Umbilical cord (tissue), 2 donors: ENCODE data around the gene GUCA1A. TPM values are rescaled to one million over a fixed set of nuclear protein-coding genes. Genes with fewer than 3 reads are reported as not detected.
"Not testable (repeated sequence)": the region's sequence is repeated elsewhere in the genome, so short reads cannot be mapped to it uniquely, and the experiment has no call there.

Experiments used
- DNase-seq: peaks from one replicate; pipeline ENCODE4 v3.0.0-alpha.2; 2015; ENCODE audit warnings: low spot score
- total RNA-seq: library from RNA; depleted of rRNA; stranded (reverse); fragments of >200 nt; gene quantifications from one replicate; pipeline ENCODE4 v1.2.3, GENCODE V29; 2014; ENCODE audit warnings: low replicate concordance; ENCODE audit not compliant: insufficient read depth

Gene GUCA1A
- total RNA-seq, 1 donor from 2014 or later = 4.1 TPM

DNA sequence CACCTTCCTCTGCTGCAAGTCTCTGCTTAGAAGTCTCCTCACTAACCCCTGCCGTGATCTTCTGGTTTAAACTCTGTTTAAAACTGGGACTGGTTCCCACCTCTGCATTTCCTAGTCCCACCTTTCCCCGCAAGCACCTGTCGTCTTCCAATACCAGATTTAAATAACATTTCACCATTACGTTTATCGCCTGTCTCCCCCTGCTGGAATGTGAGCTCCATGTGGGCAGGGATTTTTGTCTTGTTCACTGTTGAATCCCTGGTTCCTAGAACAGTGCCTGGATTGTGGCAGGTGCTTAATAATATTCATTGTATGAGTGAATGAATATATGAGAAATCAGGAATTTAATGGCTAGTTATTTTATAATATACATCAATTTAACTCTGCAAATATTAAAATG, 2.7 kb downstream of the GUCA1A start:
- DNase-seq = no peak

DNA sequence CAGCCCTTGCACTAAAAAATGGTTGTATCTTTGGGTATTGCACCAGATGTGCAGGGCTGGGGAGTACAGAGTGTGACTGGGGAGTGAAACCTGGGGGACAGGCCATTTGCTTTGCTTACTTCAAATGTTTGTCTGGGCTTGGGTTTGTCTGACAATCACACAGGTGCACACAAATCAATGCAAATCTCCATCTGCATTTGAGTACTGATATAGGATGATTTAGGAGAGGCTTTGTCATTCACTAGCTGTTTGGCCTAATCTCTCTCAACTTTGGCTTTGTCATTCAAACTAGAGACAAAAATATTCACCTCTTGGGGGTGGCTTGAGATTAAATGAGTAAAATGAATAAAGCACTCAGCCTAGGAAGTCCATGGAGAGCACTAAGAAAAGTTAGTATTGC, 3.8 kb downstream of the GUCA1A start:
- no peak for DNase-seq

DNA sequence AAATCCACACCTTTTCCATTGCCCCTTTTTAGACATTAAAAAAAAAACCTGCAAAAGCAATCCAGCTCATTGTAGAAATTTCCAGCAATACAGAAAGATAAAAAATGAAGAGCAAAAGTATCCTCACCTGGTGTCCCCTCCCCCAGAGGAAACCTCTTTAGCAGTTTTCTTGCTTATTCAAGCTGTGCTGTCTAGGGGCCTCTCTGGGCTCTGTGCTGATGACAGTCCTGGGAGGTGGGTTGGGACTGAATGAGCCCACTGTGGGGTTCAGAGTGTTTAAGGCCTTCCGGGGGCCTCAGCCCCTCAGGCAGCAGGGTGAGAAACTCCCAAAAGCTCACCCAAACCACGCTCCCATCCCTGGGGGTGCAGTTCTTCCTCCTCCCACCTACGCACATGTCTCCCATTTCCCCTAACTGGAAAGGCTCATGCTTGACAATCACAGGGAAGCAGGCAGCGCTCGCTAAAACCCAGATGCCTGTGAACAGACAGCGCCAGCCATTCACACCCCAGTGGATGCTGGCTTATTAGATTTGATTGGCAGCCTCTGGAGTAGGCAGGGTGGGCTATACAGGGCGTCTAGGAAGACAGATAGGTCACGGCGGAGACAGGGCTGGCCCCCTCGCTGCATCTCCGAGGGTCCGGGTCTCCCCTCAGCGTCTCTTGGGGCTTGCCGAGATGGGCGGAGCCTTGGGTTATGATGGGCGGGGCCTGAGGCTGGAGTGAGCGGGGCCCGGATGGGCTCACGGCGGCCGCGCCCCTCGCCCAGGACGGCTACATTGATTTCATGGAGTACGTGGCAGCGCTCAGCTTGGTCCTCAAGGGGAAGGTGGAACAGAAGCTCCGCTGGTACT, 4.6 kb downstream of the GUCA1A start:
- peak; percentile 30 for DNase-seq

DNA sequence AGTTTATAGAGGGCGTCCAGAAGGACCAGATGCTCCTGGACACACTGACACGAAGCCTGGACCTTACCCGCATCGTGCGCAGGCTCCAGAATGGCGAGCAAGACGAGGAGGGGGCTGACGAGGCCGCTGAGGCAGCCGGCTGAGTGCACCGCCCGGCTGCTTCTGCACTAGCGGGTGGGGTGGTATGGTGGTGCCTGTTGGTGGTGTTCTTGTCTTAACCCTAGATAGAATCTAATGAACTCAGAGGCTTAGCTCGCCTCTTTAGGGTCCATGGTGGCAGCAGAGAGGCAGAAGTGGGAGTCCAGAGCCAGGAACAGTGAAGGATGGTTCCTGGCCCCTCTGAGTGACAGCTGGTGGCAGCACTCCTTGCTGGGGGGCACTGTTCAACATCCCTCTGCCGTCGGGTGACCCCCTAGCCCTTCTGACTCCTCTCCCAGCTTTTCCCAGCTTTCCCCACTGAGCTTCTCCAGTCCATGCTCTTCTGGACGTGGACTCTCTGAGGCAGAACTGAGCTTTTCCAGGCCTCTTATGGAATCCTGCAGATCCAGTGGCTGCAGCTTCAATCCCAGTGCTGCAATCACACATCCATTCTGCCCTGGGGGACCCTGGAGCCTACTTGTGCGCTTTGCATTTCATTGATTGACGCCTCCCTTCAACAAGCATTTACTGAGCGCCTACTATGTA, 6.2 kb downstream of the GUCA1A start:
- no peak for DNase-seq

DNA sequence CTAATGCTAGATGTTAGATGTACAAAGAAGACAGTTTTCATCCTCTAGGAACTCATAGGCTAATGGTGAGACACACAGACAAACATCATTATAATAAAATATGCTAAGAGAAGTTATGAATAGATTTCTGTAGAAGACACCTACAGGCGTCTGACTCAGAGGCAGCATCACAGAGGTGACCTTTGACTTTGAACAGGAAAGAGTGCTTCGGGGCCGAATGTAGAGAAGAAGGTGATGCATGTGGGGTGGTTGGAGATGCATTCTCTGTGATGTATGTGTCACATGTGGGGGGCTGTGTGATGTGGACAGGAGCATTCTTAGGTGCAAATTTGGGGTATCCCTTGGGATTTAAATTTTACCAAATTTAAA, 6.8 kb downstream of the GUCA1A start:
- no peak for DNase-seq

DNA sequence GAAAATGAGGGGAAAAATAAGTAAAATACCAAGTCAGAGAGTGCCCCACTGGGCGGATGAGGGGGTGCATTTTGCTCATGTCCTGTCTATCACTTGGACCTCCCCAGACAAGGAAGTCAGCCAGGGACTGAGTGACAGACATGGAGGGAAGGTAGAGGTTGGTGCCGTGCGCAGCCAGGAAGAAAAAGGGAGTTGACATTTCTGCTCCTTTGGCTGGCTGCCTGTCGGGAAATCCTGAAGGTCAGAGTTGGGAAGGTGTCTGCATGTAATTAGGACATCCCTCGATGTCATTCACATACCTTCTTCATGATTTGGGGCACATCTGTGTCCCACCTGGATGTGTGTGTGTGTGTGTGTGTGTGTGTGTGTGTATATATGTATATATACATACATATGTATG, 8.9 kb downstream of the GUCA1A start:
- DNase-seq = no peak

DNA sequence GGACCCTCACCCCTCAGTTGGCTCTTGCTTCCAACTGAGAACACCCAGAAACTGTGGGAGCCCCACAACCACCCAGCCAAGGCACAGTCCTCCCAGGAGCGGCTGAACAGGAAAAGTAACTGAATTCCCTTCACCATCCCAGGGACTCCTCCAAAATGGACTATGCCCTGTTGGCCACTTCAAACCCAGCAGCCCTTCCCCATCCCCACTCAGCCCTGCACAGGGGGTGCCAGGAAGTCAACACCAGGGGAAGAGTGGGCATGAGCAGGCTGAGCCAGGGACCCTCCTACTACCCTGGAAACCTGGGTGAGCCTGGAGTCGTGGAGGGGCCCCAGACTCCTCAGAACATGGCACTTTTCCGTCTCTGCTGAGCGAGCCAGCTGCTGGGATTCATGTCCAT, 11.3 kb downstream of the GUCA1A start:
- no peak for DNase-seq

DNA sequence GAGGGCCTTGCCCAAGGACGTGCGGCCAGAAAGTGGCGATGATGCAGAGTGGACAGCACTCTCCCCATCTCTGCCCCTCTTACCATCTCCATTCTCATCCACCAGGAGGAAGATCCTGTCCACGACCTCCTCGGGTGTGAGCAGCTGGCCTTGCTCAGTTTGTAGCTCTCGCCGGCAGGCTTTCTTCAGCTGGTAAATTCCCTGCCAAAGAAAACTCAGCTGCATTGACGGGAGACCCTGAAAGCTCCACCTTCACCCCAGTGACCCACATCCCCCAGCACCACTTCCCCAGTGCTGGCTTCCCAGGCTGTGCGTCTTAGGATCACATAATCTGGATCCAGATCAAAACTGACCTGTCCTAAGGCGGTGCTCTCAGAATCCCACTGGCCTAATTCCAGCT, 12.4 kb downstream of the GUCA1A start:
- no peak for DNase-seq

DNA sequence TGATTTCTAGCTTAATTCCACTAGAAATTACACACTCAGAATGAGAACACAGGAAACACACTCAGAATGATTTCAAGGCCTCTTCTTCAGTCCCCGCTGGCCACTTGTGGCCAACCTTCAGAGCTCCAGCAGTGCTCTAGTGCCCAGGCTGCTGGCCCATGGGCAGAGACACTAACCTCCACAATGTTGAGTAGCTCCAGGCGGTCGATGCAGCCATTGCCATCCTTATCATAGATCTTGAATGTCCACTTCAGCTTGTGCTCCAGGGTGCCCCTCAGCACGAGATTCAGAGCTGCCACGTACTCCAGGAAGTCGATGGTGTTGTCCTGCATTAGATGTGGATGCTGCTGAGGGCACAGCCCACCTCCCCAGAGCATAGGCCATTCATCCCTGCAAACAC, 15.2 kb downstream of the GUCA1A start:
- DNase-seq = no peak

DNA sequence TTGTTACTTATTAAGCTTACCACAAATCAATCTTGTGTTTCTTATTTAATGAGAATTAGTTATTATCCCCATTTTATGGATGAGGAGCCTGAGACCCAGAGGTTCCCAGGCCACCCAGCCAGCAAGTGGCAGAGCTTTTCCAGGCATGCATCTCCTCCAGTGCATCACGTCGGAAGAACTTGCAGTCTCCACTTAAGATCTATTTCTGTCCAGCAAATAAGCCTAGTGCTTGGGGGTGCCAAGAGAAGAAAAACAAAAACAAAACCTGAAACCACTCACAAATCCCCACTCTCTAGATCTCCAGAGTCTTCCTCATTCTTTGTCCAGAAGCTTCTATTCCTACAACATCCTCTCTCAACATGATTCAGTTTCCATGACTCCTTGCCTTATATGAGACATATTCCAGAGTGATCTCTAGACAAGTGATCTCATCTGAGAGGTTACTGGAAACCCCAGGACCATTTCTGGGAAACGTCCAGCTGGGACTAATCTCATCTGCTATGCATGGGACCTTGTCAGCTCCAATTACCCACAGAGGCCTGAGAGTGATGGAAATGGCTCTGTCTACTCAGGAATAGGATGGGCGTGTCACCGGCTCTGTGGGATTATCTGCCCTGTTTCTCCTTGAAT, 17.5 kb downstream of the GUCA1A start:
- DNase-seq = no peak

DNA sequence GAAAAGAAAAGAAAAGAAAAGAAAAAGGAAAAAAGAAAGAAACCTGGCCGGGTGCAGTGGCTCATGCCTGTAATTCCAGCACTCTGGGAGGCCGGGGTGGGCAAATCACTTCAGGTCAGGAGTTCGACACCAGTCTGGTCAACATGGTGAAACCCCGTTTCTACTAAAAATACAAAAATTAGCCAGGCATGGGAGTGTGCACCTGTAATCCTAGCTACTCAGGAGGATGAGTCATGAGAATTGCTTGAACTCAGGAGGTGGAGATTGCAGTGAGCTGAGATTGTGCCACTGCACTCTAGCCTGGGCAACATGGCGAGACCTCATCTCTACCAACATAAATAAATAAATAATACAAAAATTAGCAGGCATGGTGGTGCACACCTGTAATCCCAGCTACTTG, 19.2 kb downstream of the GUCA1A start:
- not testable (repeated sequence) for DNase-seq

DNA sequence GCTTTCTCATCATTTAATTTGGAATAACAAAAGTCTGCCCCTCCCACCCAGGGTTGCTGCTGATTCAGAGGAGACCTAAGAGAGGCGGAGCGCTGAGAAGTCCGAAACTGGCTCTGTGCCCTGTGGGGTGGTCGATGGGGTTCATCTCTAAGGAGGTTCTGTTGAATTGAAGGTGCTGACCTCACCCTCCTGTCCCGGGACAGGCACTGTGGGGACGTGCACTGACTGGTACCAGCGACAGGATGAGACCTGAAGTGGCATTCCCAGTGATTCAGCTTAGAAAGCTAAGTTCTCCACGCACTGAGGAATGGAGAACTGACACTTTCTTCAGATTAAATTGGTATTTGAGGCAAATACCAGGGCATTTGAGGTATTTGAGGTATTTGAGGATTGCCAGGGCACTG, 20.3 kb downstream of the GUCA1A start:
- peak; percentile 23 for DNase-seq

DNA sequence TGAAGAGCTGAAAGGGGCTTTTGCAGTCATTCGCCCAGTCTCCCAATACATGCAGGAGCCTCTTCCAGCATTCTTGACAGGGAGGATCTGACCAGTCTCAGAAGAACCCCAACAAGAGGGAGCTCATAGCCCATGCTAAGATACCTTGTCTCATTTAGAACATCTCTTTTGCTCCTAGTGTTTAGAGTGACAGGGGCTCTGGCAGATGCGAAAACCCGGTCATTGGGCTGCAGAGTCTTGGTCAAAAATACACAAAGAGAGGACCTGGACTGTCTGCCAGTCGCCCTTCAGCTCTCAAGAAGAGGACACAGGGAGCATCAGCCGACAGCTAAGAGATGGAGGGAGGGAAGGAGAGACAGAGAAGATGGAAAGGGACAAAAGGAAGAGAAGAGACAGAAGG, 20.9 kb downstream of the GUCA1A start:
- DNase-seq = no peak

DNA sequence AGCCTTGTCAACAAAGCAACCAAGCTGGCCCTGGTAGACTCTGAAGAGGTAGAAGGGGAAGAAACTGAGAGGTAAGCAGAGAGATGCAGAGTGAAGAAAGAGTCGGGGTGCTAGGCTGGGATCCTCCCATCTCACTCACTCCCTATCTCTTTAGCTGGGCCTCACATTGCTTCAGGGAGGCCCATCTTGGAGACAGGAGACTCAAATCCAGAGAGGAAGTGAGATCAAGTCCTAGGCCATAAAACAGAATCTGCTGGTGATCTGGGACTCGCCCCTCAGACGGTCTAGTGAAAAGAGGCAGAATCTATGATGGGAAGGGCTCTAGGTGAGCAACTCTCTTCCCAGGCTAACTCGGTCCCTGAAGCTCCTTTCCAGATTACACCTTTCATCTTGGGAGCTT, 22.3 kb downstream of the GUCA1A start:
- no peak for DNase-seq

DNA sequence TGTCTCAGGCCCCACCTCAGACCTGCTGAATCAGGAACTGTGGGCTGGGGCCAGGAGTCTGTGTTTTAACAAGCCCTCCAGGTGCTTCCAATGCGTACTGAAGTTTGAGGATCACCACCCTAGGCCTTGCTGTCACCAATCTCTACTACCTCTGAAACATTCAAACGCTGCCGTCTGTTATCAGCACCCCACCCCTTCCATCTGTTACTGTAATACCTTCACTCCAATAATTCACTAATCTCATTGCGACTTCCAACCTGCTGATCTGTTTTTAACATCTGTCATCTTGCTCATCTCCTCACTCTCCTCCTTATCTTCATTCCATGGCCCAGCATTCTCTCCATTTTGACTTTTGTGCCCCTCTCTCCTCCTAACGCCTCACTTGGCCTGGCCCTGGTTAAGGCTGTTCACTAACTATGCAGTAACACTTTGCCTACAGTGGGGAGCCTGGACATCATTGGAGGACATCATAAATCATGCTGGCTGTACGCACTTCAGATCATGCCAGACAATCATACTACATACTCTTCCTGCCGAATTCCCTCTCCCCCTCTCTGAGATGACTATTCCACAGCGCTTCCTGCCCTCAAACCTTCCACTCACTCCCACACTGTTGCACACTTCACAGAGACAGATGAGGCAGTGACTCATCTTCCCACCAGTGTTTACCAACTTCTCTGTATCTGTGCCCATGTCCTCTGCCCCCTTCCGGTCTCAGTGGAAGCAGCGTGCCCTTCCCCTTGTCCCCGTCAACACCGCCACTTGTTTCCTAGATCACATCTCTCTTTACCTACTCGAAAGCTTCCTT, 24.6 kb downstream of the GUCA1A start:
- DNase-seq = no peak

DNA sequence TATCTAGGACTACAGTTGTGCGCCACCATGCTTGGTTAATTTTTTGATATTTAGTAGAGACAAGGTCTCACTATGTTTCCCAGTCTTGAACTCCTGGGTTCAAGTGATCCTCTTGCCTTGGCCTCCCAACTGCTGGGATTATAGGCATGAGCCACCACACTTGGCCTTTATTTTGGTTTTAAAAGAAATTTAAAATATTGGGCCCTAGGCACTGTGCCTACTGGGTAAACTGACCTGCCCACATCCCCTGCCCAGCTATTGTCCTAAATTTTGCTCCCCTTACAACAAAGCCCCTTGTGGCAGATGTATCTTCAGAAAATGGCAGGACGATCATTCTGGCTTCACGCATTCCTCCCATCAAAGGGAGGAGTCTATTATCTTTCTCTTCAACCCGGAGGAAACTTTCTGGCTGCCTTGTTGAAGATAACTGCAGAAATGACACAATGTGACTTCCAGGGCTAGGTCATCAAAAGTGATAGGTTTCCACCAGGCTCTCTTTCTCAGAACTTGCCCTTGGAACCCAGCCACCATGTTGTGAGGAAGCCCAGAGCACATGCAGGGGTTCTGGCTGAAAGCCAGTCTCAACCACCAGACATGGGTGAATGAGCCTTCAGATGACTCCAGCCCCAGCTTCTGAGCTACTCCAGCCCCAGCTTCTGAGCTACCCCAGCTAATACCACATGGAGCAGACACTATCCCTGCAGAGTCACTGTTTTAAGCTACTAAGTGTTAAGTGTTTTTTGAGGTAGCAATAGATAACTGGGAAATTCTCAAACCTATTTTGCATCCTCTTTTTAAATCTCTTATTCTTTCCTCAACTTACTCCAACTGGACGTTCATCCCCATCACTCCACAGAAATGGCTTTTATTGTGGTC, 26.2 kb downstream of the GUCA1A start:
- DNase-seq = no peak

DNA sequence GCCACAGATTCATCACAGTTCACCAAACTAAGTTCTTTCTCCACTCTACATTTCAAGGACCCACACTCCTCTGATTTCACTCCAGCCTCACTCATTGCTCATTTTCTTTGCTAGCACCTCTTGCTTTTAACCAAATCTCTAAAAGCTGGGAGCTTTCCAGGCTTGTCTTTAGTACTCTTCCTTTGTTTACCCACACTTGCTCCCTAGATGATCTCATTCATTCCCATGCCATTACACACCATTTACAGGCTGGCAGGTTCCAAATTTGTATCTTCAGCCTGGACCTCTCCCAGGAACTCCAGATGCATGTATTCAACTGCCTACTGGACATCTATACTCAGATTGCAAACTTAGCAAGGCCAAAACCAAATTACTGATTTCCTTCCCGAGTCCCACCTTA, 26.9 kb downstream of the GUCA1A start:
- peak; percentile 50 for DNase-seq

DNA sequence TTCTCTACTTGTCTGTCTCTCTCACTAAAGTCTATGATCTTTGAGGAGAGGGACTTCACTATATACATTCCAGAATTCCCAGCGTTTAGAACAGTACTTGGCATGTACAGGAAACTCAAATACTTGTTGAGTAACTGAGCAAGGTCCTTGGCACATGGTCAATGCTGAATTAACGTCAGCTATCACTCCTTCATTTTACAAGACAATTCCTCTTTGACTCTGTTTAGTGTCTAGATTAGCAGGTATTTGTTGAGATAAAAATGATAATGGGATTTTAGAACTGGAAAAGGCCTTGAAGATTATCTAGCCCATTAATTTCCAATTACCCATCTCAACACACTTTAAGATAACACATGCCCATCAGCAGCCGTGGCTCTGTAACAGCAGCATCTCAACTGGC, 28.2 kb downstream of the GUCA1A start:
- no peak for DNase-seq

DNA sequence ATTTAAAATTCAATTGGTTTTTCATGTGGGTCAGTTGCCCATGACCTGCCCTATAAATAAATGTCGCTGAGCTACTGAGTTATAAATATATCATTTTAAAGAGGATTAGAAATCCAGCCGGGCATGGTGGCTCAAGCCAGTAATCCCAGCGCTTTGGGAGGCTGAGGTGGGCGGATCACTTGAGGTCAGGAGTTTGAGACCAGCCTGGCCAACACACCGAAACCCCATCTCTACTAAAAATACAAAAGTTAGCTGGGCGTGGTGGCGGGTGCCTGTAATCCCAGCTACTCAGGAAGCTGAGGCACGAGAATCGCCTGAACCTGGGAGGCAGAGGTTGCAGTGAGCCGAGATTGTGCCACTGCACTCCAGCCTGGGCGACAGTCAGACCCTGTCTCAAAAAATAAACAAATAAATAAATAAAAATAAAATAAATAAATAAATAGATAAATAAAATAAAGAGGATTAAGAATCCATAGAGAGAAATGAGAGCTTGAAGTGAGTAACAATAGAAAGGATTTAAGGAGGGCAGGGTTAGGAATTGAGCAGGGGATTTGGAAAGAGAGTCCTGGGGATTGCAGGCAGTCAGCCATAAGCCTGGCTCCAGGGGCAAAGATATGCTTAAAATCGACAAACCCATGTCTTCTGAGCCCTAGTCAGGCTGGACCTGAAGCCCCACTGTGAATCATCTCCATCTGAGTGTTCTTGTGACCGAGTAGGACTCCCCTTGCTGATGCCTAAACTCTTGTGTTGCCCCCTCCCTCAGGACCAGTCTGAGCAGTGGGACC, 29.2 kb downstream of the GUCA1A start:
- DNase-seq = not testable (repeated sequence)

DNA sequence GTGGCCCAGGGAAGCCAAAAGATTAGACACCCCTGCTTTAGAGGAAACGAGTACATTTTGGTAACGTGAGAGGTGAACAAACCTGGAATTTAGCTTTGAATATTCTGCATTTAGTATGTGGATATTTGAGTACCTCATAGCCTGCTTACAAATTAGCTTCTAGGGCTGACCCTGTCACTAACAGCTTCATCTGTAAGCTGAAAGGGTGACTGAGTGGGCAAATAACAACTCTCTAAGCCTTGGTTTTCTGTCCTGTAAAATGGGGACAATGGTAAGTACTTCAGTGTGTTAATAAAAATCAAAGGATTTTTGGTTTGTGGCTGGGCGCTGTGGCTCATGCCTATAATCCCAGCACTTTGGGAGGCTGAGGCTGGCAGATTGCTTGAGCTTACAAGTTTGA, 30.0 kb downstream of the GUCA1A start:
- no peak for DNase-seq
